K562 (cell line): ENCODE data around the gene CNOT1. TPM values are rescaled to one million over a fixed set of nuclear protein-coding genes. Genes with fewer than 3 reads are reported as not detected.

Experiments
- ATAC-seq: fragments of 200-7000 bp; cut with Tn5 transposase; 3 replicates; pipeline ENCODE4 v1.9.1; 2020; ENCODE audit warnings: moderate library complexity
- BruUV-seq: library from RNA; stranded (reverse); fragments of 400-500 nt; replicated peaks from 2 replicates; lab custom pipeline; 2021; lab: Mats Ljungman, UMichigan
- CTCF ChIA-PET: fragments of 300-600 bp; formaldehyde crosslinking; extraction: SDS; loops from one replicate; lab custom pipeline; 2021; ENCODE audit warnings: low intra/inter-chr PET ratio; lab: Yijun Ruan, JAX
- POLR2A ChIA-PET: fragments of 300-600, 350-650 bp; sonication (Branson Sonifier 250); formaldehyde crosslinking; extraction: SDS; loops from one replicate; lab custom pipeline; 2021; ENCODE audit warnings: antibody characterized with exemption, inconsistent platforms; lab: Yijun Ruan, JAX
- DNase-seq, 4 experiments: peaks; one replicate each; pipeline versions ENCODE4 v3.0.0 to v3.0.0-alpha.2; 2011 to 2018; ENCODE audit warnings: low spot score in 3 of 4, mixed read lengths in 3 of 4; ENCODE audit errors: extremely low read depth in 1 of 4
- FAIRE-seq: peaks from 2 replicates; lab custom pipeline; 2011; peaks lifted over from hg19 to GRCh38; lab: Jason Lieb, UNC
- H2AFZ ChIP-seq: 2 replicates; pipeline ENCODE4 v1.6.0; 2011; ENCODE audit warnings: low read depth, low read length, control low read depth, inconsistent platforms
- H3K27ac ChIP-seq: fragments of 200-600 bp; 3 replicates; pipeline ENCODE4 v1.8.0; 2011; ENCODE audit warnings: low read depth, mild to moderate bottlenecking, control low read depth, inconsistent platforms, low read length, moderate library complexity, mixed read lengths; ENCODE audit errors: extremely low read depth
- H3K27me3 ChIP-seq, 2 experiments: fragments of 300-600 bp in 1 of 2; 2 replicates in 1 of 2; 3 replicates in 1 of 2; pipeline versions ENCODE4 v1.6.0 to v1.8.0; 2011; ENCODE audit warnings: inconsistent platforms in 2 of 2, low read length in 2 of 2, mild to moderate bottlenecking in 1 of 2, mixed read lengths in 1 of 2, moderate library complexity in 1 of 2; ENCODE audit not compliant: control insufficient read depth in 2 of 2, insufficient read depth in 2 of 2
- H3K36me3 ChIP-seq: fragments of 300-600 bp; 3 replicates; pipeline ENCODE4 v1.8.0; 2011; ENCODE audit warnings: mild to moderate bottlenecking, low read length, inconsistent platforms; ENCODE audit not compliant: control insufficient read depth, insufficient read depth
- H3K4me1 ChIP-seq, 2 experiments: fragments of 200-600 bp in 1 of 2; replicated peaks in 1 of 2; 2 replicates in 1 of 2; 3 replicates in 1 of 2; pipeline versions ENCODE4 v1.5.1 to v1.8.0; 2011; ENCODE audit warnings: inconsistent platforms in 2 of 2, low read length in 2 of 2, mild to moderate bottlenecking in 1 of 2, mixed read lengths in 1 of 2, moderate library complexity in 1 of 2; ENCODE audit not compliant: control insufficient read depth in 2 of 2, insufficient read depth in 2 of 2
- H3K4me2 ChIP-seq: 2 replicates; pipeline ENCODE4 v1.6.1; 2011; ENCODE audit warnings: low read length, control low read depth, inconsistent platforms, mixed read lengths; ENCODE audit not compliant: insufficient read depth
- H3K4me3 ChIP-seq: fragments of 200-600 bp; sonication (generic), shearing (Covaris generic); 2 replicates; pipeline ENCODE4 v1.5.1; 2016; ENCODE audit warnings: control low read depth, inconsistent platforms
- H3K79me2 ChIP-seq: fragments of 200-600 bp; 3 replicates; pipeline ENCODE4 v1.8.0; 2011; ENCODE audit warnings: low read length, inconsistent platforms; ENCODE audit not compliant: control insufficient read depth, insufficient read depth
- H3K9ac ChIP-seq, 2 experiments: 2 replicates each; pipeline versions ENCODE4 v1.6.0 to v1.6.1; 2011; ENCODE audit warnings: low read depth in 2 of 2, low read length in 2 of 2, control low read depth in 1 of 2, inconsistent platforms in 1 of 2, mild to moderate bottlenecking in 1 of 2, mixed read lengths in 1 of 2; ENCODE audit not compliant: insufficient read depth in 1 of 2
- H3K9me1 ChIP-seq: one replicate; pipeline ENCODE4 v1.6.0; 2011; ENCODE audit warnings: inconsistent platforms, mild to moderate bottlenecking, low read length, moderate library complexity; ENCODE audit not compliant: control insufficient read depth, insufficient read depth
- H3K9me3 ChIP-seq: replicated peaks from 2 replicates; pipeline ENCODE4 v1.5.1; 2011; ENCODE audit warnings: low read depth, low read length, inconsistent platforms; ENCODE audit not compliant: control insufficient read depth, insufficient read depth
- H4K20me1 ChIP-seq: replicated peaks from 2 replicates; pipeline ENCODE4 v1.6.1; 2011; ENCODE audit warnings: low read length, inconsistent platforms, mixed read lengths; ENCODE audit not compliant: control insufficient read depth, insufficient read depth
- FIP1L1 ChIP-seq: fragments of 200-400 bp; formaldehyde crosslinking; IDR thresholded peaks from 2 replicates; pipeline ENCODE4 v1.6.1; 2018; ENCODE audit warnings: mild to moderate bottlenecking, low read depth, low read length; ENCODE audit not compliant: poor library complexity, severe bottlenecking
- GTF2F1 ChIP-seq: IDR thresholded peaks from 2 replicates; pipeline ENCODE4 v1.6.1; 2011; ENCODE audit warnings: low read depth, low read length, improper control_type of control experiment
- SRSF9 ChIP-seq: fragments of 200-400 bp; formaldehyde crosslinking; IDR thresholded peaks from 2 replicates; pipeline ENCODE4 v1.6.1; 2017; ENCODE audit warnings: low read depth, low read length, borderline replicate concordance
- ZNF184 ChIP-seq: sonication (generic); formaldehyde crosslinking; IDR thresholded peaks from 2 replicates; pipeline ENCODE4 v1.5.0; 2020; ENCODE audit warnings: missing genetic modification reagents
- WGBS: fragments of 100-300 bp; shearing (Covaris generic); methylation state at CpG from one replicate; pipeline ENCODE4 v1.1.6; 2016; ENCODE audit warnings: low coverage, mixed read lengths; ENCODE audit not compliant: insufficient coverage; ENCODE audit errors: missing lambda C conversion rate; 5-methylcytosine and 5-hydroxymethylcytosine counted together
- in situ Hi-C: fragments of 300-500 bp; cut with MboI; formaldehyde crosslinking; loops from 4 replicates; pipeline ENCODE4 v1.15.0; 2018; ENCODE audit warnings: inconsistent platforms, mixed read lengths
- intact Hi-C: fragments of 100-400 bp; cut with micrococcal nuclease; formaldehyde crosslinking; loops from 2 replicates; pipeline ENCODE4 v1.14.2; 2022
- polyA plus RNA-seq, 8 experiments: library from polyadenylated mRNA; depleted of rRNA in 4 of 8; stranded (reverse) in 5 of 8; unstranded in 3 of 8; fragments of >200 nt; fragmentation: Nextera tagmentation in 2 of 8; fragmentation: Illumina TruSeq in 1 of 8; extraction: Ambion mirVana in 2 of 8; extraction: Trizol in 1 of 8; gene quantifications; 2 replicates each; pipeline versions ENCODE4 v1.2.1 to v1.2.3, GENCODE V29; 2011 to 2014; ENCODE audit warnings: inconsistent platforms in 1 of 8, missing spikeins in 1 of 8
- total RNA-seq, 7 experiments: library from RNA; depleted of rRNA in 6 of 7; stranded (reverse); fragments of >200 nt in 6 of 7; fragmentation: Illumina TruSeq in 2 of 7; extraction: Trizol in 2 of 7; gene quantifications; 2 replicates each; pipeline versions ENCODE4 v1.2.1 to v1.2.3, GENCODE V29; 2011 to 2021; ENCODE audit warnings: low replicate concordance in 1 of 7
- TF ChIP-seq, protein P1 (sequence below), 2 experiments: IDR thresholded peaks in 1 of 2; conservative IDR thresholded peaks in 1 of 2; 2 replicates each; pipeline ENCODE4 v1.6.1; 2016; ENCODE audit warnings: low read depth in 2 of 2, mild to moderate bottlenecking in 1 of 2, missing compliant biosample characterization in 1 of 2, missing genetic modification characterization in 1 of 2, moderate library complexity in 1 of 2
- TF ChIP-seq, protein P2 (sequence below): fragments of 450-650 bp; IDR thresholded peaks from 2 replicates; pipeline ENCODE4 v1.6.1; 2016; ENCODE audit warnings: mild to moderate bottlenecking
- TF ChIP-seq, protein P3 (sequence below): sonication (generic); formaldehyde crosslinking; IDR thresholded peaks from 2 replicates; pipeline ENCODE4 v1.8.0; 2022; ENCODE audit warnings: mild to moderate bottlenecking, missing genetic modification reagents, borderline replicate concordance
- TF ChIP-seq, protein P4 (sequence below): sonication (generic); formaldehyde crosslinking; IDR thresholded peaks from 2 replicates; pipeline ENCODE4 v1.8.1; 2023; ENCODE audit warnings: mild to moderate bottlenecking, missing genetic modification reagents

CNOT1 gene
- total and polyA plus RNA-seq, 9 of the 15 experiments (the other 6 are each of a cell fraction or from before 2014, with no cell fraction given): 110 to 270 (median 220) TPM

DNA sequence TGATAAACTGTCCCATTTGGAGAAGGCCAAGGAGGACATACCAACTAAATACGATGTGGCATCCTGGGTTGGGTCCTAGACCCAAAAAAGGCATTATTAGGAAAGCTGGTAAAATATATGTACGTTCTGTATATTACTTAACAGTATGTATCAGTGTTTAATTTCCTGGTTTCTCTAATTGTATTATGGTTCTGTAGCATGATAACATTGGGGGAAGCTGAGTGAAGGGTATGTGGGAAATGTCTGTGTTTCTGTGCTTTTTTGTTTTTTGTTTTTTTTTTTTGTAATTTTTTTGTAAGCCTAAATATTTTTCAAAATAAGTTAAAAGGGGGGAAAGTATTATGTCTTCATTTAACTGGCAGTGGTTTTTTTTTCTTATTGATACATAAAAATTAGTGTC, 151.2 kb downstream of the CNOT1 start (continued):
- TF ChIP-seq, protein P1, sequence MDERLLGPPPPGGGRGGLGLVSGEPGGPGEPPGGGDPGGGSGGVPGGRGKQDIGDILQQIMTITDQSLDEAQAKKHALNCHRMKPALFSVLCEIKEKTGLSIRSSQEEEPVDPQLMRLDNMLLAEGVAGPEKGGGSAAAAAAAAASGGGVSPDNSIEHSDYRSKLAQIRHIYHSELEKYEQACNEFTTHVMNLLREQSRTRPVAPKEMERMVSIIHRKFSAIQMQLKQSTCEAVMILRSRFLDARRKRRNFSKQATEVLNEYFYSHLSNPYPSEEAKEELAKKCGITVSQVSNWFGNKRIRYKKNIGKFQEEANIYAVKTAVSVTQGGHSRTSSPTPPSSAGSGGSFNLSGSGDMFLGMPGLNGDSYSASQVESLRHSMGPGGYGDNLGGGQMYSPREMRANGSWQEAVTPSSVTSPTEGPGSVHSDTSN (CRISPR knock-in tag; IDR thresholded peaks at IDR 0.05; ENCODE audit: low read depth): no peak
- TF ChIP-seq, protein P1 (tag; conservative IDR thresholded peaks at IDR 0.05; ENCODE audit: low read depth): no peak
- TF ChIP-seq, protein P2, sequence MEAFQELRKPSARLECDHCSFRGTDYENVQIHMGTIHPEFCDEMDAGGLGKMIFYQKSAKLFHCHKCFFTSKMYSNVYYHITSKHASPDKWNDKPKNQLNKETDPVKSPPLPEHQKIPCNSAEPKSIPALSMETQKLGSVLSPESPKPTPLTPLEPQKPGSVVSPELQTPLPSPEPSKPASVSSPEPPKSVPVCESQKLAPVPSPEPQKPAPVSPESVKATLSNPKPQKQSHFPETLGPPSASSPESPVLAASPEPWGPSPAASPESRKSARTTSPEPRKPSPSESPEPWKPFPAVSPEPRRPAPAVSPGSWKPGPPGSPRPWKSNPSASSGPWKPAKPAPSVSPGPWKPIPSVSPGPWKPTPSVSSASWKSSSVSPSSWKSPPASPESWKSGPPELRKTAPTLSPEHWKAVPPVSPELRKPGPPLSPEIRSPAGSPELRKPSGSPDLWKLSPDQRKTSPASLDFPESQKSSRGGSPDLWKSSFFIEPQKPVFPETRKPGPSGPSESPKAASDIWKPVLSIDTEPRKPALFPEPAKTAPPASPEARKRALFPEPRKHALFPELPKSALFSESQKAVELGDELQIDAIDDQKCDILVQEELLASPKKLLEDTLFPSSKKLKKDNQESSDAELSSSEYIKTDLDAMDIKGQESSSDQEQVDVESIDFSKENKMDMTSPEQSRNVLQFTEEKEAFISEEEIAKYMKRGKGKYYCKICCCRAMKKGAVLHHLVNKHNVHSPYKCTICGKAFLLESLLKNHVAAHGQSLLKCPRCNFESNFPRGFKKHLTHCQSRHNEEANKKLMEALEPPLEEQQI: no peak

DNA sequence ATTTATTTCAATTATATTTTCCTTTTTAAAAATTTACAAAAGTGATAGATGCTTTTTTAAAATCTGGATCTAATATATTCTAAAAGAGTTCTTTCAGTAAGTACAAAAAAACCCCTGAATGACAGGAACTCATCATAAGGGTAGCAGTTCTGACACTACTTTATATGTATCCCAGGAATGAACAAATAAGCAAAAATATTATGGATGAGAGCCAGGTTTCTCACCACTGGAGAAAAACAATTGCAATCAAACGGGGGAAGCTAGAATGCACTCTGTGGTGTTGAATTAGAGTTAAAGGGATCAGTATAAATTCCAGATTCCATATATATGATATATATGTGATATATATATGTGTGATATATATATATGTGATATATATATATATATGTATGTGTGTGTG, 152.8 kb downstream of the CNOT1 start:
- Histone ChIP-seq H3K9me1 (no peaks in the 10 kb centered on the region), H3K4me2 (no peak overlapping the region), H3K27ac (no peak overlapping the region), H2AFZ (no peak overlapping the region), H3K79me2 (no peaks in the 10 kb centered on the region), H3K36me3 (no peaks in the 10 kb centered on the region), H3K4me1 (no peaks in the 10 kb centered on the region), H3K9ac (no peak overlapping the region), H3K9me3 (no peaks in the 10 kb centered on the region), H4K20me1 (0 out of 2 replicates have a peak, but pooled peaks cover 1% of the 10 kb centered on the region), H3K4me3 (no peak overlapping the region), H3K27me3 (peaks cover 9 to 40% of the 10 kb centered on the region in 2 experiments)
- in situ Hi-C loops (no loop called here), intact Hi-C loops (no loop called here)
- WGBS: 0% methylated on average over 1 of the region's 1 CpG
- no TSS peak for BruUV-seq
- CTCF ChIA-PET: no interaction called here
- DNase-seq (no peak), FAIRE-seq (no peak), ATAC-seq (no peak)
- POLR2A ChIA-PET: interaction anchor here (0.5 to 1.5 kb wide), 2 partner anchors 10 to 209 kb away, joined by 3 to 4 read pairs; no protein-coding TSS in a partner anchor
- TF ChIP-seq SRSF9: no peak
- TF ChIP-seq, protein P3, sequence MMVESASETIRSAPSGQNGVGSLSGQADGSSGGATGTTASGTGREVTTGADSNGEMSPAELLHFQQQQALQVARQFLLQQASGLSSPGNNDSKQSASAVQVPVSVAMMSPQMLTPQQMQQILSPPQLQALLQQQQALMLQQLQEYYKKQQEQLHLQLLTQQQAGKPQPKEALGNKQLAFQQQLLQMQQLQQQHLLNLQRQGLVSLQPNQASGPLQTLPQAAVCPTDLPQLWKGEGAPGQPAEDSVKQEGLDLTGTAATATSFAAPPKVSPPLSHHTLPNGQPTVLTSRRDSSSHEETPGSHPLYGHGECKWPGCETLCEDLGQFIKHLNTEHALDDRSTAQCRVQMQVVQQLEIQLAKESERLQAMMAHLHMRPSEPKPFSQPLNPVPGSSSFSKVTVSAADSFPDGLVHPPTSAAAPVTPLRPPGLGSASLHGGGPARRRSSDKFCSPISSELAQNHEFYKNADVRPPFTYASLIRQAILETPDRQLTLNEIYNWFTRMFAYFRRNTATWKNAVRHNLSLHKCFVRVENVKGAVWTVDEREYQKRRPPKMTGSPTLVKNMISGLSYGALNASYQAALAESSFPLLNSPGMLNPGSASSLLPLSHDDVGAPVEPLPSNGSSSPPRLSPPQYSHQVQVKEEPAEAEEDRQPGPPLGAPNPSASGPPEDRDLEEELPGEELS (CRISPR knock-in tag): no peak
- TF ChIP-seq ZNF184 (CRISPR knock-in tag): no peak
- TF ChIP-seq GTF2F1: no peak
- TF ChIP-seq, protein P4, sequence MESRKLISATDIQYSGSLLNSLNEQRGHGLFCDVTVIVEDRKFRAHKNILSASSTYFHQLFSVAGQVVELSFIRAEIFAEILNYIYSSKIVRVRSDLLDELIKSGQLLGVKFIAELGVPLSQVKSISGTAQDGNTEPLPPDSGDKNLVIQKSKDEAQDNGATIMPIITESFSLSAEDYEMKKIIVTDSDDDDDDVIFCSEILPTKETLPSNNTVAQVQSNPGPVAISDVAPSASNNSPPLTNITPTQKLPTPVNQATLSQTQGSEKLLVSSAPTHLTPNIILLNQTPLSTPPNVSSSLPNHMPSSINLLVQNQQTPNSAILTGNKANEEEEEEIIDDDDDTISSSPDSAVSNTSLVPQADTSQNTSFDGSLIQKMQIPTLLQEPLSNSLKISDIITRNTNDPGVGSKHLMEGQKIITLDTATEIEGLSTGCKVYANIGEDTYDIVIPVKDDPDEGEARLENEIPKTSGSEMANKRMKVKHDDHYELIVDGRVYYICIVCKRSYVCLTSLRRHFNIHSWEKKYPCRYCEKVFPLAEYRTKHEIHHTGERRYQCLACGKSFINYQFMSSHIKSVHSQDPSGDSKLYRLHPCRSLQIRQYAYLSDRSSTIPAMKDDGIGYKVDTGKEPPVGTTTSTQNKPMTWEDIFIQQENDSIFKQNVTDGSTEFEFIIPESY (CRISPR knock-in tag): no peak
- TF ChIP-seq FIP1L1: no peak
